Fibroblast of lung (primary cell): ENCODE results near the gene CLEC18B.
"Not testable (repeated sequence)": the region's sequence is repeated elsewhere in the genome, so short reads cannot be mapped to it uniquely, and the experiment has no call there.

Experiments
- CTCF ChIP-seq, 2 donors: IDR thresholded peaks in 1 of 2; conservative IDR thresholded peaks in 1 of 2; 1 replicate in 1 of 2; 2 replicates in 1 of 2; pipeline ENCODE4 v1.5.1; 2011 to 2012; ENCODE audit warnings: low read length in 2 of 2, control low read depth in 1 of 2, inconsistent platforms in 1 of 2, low read depth in 1 of 2, mild to moderate bottlenecking in 1 of 2
- EZH2 ChIP-seq: IDR thresholded peaks from 2 replicates; pipeline ENCODE4 v1.5.1; 2012; ENCODE audit warnings: low read length, control low read depth, mild to moderate bottlenecking; ENCODE audit errors: missing control alignments

DNA sequence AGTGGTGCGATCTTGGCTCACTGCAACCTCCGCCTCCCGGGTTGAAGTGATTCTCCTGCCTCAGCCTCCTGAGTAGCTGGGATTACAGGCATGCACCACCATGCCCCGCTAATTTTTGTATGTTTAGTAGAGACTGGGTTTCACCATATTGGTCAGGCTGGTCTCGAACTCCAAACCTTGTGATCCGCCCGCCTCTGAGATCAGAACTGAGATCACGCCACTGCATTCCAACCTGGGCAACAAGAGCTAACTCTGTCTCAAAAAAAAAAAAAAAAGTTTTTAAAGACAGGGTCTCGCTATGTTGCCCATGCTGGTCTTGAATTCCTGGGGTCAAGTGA lies 47.5 kb downstream of the CLEC18B start:
- not testable (repeated sequence) for TF ChIP-seq CTCF (conservative IDR thresholded peaks at IDR 0.05 in 1 of 2, IDR thresholded peaks at IDR 0.05 in 1 of 2; ENCODE audit: low read depth in 1 of 2, low read length in 2 of 2); EZH2
